ENCODE data around the gene PRKCE. TPM values are rescaled to one million over a fixed set of nuclear protein-coding genes. Genes with fewer than 3 reads are reported as not detected.
A peak's percentile ranks its signal among the peaks of the same experiment; 100 is the strongest.

The PRKCE gene
- total and polyA plus RNA-seq, 2 donors (not counting 1 experiment from before 2014, with no cell fraction given): 23.6 to 271 TPM

DNA sequence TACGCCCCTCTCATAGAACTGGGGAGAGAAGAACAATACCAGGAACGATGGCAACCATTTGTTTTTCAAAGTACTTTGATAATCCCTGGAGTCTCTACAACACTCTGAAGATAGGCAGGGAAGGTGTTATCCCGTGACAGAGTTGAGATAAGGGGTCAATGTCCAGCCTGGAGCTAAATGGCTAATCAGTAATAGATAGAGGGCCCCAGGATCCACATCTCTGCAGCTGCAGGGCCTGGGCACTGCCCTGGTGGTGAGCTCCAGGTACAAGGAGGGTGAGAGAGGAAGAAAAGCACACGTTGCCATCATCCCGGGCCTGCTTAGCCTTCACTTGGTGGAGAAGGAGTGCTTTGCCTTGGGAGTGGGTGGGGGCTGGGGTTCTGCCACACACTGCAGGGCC lies 260.6 kb downstream of the PRKCE start:
- TF ChIP-seq EZH2 (IDR thresholded peaks at IDR 0.05; ENCODE audit: borderline replicate concordance, insufficient read depth, low read depth, low read length, poor library complexity, severe bottlenecking): no peak
- TF ChIP-seq CTCF (IDR thresholded peaks at IDR 0.05): no peak
- CTCF ChIA-PET: interaction anchor here (1.0 to 1.9 kb wide), 4 partner anchors 13 to 134 kb away, joined by 3 to 5 read pairs (median 4); no protein-coding TSS in a partner anchor
- H3K4me1 ChIP-seq (ENCODE audit: control insufficient read depth in 2 of 2, insufficient read depth in 2 of 2, low read length in 2 of 2): peaks cover 52 to 64% of the 10 kb centered on the region in 2 donors
- H2AFZ ChIP-seq (ENCODE audit: insufficient read depth, low read depth, low read length, poor library complexity, severe bottlenecking): no peak overlapping the region
- POLR2A ChIA-PET: no interaction called here
- Mint-ChIP-seq H3K27me3 (no peaks in the 10 kb centered on the region), H3K27ac (no peak overlapping the region), H3K4me3 (no peak overlapping the region), H3K9me3 (ENCODE audit: insufficient read depth) (no peaks in the 10 kb centered on the region), H3K4me1 (peaks cover 84% of the 10 kb centered on the region)
- H3K36me3 ChIP-seq (replicated peaks in 1 of 2; ENCODE audit: control extremely low read depth in 1 of 2, control insufficient read depth in 1 of 2, extremely low read depth in 1 of 2, insufficient read depth in 2 of 2, low read length in 1 of 2): no peaks in the 10 kb centered on the region
- no peak overlapping the region for H3K4me2 ChIP-seq (replicated peaks; ENCODE audit: low read depth, low read length, poor library complexity, severe bottlenecking)
- DNase-seq: no peak
- no peaks in the 10 kb centered on the region for H3K9me3 ChIP-seq (ENCODE audit: control extremely low read depth in 1 of 3, control insufficient read depth in 2 of 3, insufficient read depth in 1 of 3, low read length in 2 of 3)
- H3K27ac ChIP-seq (ENCODE audit: low read length in 2 of 2): no peak overlapping the region
- H4K20me1 ChIP-seq (ENCODE audit: control insufficient read depth, insufficient read depth, low read length, poor library complexity, severe bottlenecking): no peaks in the 10 kb centered on the region
- H3K79me2 ChIP-seq (ENCODE audit: control insufficient read depth, insufficient read depth, low read length): peaks cover 69% of the 10 kb centered on the region
- no peak for ATAC-seq (ENCODE audit: low read depth)
- H3K27me3 ChIP-seq (replicated peaks in 1 of 4; ENCODE audit: control extremely low read depth in 1 of 4, control insufficient read depth in 3 of 4, insufficient read depth in 4 of 4, low read length in 3 of 4): no peaks in the 10 kb centered on the region
- H3K9ac ChIP-seq (ENCODE audit: low read length): no peak overlapping the region
- intact Hi-C loops (cut with micrococcal nuclease): no loop called here
- no peak overlapping the region for H3K4me3 ChIP-seq (ENCODE audit: control extremely low read depth in 1 of 5, extremely low read depth in 1 of 5, insufficient read depth in 1 of 5, low read depth in 2 of 5, low read length in 4 of 5)
- 97% methylated on average over 3 of the region's 5 CpGs for WGBS (ENCODE audit: insufficient coverage)

DNA sequence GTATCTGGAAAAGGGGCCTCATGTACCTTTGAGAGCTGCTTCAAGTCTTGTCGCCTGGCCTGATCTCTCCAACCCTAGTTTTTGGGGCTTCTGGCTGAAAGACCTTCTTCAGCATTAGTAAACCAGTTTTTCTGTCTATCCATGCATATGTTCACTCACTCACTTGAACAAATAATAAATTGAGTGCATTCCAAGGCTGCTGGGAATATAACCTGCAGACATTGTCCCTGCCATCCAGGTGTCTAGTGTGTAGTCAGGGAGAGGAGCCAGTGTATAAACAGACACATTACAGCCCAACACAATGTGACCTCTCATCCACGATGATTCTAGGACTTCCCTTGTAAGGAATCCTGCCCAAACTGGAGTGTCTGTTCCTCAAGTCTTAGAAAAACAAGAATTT lies 262.1 kb downstream of the PRKCE start:
- Mint-ChIP-seq H3K9me3 (ENCODE audit: insufficient read depth) (no peaks in the 10 kb centered on the region), H3K4me1 (peaks cover 82% of the 10 kb centered on the region), H3K4me3 (no peak overlapping the region), H3K27me3 (no peaks in the 10 kb centered on the region), H3K27ac (peak overlapping the region; percentile 15)
- H3K27me3 ChIP-seq (replicated peaks in 1 of 4; ENCODE audit: control extremely low read depth in 1 of 4, control insufficient read depth in 3 of 4, insufficient read depth in 4 of 4, low read length in 3 of 4): no peaks in the 10 kb centered on the region
- TF ChIP-seq EZH2 (IDR thresholded peaks at IDR 0.05; ENCODE audit: borderline replicate concordance, insufficient read depth, low read depth, low read length, poor library complexity, severe bottlenecking): no peak
- TF ChIP-seq CTCF (IDR thresholded peaks at IDR 0.05): no peak
- ChIA-PET POLR2A (interaction anchor here (1.0 kb wide), 1 partner anchor 61 kb away, joined by 3 read pairs; no protein-coding TSS in a partner anchor), CTCF (interaction anchor here (1.3 kb wide), 1 partner anchor 269 kb away, joined by 3 read pairs; no protein-coding TSS in a partner anchor)
- H3K36me3 ChIP-seq (replicated peaks in 1 of 2; ENCODE audit: control extremely low read depth in 1 of 2, control insufficient read depth in 1 of 2, extremely low read depth in 1 of 2, insufficient read depth in 2 of 2, low read length in 1 of 2): no peaks in the 10 kb centered on the region
- 100% methylated on average over 2 of the region's 2 CpGs for WGBS (ENCODE audit: insufficient coverage)
- peaks cover 53 to 63% of the 10 kb centered on the region in 2 donors for H3K4me1 ChIP-seq (ENCODE audit: control insufficient read depth in 2 of 2, insufficient read depth in 2 of 2, low read length in 2 of 2)
- H2AFZ ChIP-seq (ENCODE audit: insufficient read depth, low read depth, low read length, poor library complexity, severe bottlenecking): no peak overlapping the region
- H3K27ac ChIP-seq (ENCODE audit: low read length in 2 of 2): no peak overlapping the region
- intact Hi-C loops (cut with micrococcal nuclease): no loop called here
- DNase-seq (no peak), ATAC-seq (ENCODE audit: low read depth) (no peak)
- peaks cover 75% of the 10 kb centered on the region for H3K79me2 ChIP-seq (ENCODE audit: control insufficient read depth, insufficient read depth, low read length)
- H3K4me3 ChIP-seq (ENCODE audit: control extremely low read depth in 1 of 5, extremely low read depth in 1 of 5, insufficient read depth in 1 of 5, low read depth in 2 of 5, low read length in 4 of 5): no peak overlapping the region
- H3K9me3 ChIP-seq (ENCODE audit: control extremely low read depth in 1 of 3, control insufficient read depth in 2 of 3, insufficient read depth in 1 of 3, low read length in 2 of 3): no peaks in the 10 kb centered on the region
- no peaks in the 10 kb centered on the region for H4K20me1 ChIP-seq (ENCODE audit: control insufficient read depth, insufficient read depth, low read length, poor library complexity, severe bottlenecking)
- no peak overlapping the region for H3K9ac ChIP-seq (ENCODE audit: low read length)
- no peak overlapping the region for H3K4me2 ChIP-seq (replicated peaks; ENCODE audit: low read depth, low read length, poor library complexity, severe bottlenecking)
